Suprapubic skin (tissue), 4 donors: Measurements from ENCODE around the gene SLC4A1.

ENCODE experiments used
- EP300 ChIP-seq: sonication (generic); formaldehyde crosslinking; IDR thresholded peaks from one replicate; pipeline ENCODE4 v1.6.1; 2017; ENCODE audit warnings: antibody characterized with exemption
- POLR2A ChIP-seq, 2 donors: fragments of 450-650 bp; IDR thresholded peaks; one replicate each; pipeline ENCODE4 v1.6.1; 2017; ENCODE audit warnings: antibody characterized with exemption in 2 of 2, mild to moderate bottlenecking in 2 of 2, moderate library complexity in 2 of 2
- POLR2AphosphoS5 ChIP-seq, 3 donors: sonication (generic); formaldehyde crosslinking; IDR thresholded peaks; one replicate each; pipeline ENCODE4 v1.6.1; 2017; ENCODE audit warnings: antibody characterized with exemption in 3 of 3
- TF ChIP-seq, protein P1 (sequence below), 2 donors: fragments of 200-600 bp in 1 of 2; fragments of 450-650 bp in 1 of 2; sonication (generic) in 1 of 2; IDR thresholded peaks; one replicate each; pipeline ENCODE4 v1.5.1; 2016 to 2019; ENCODE audit warnings: antibody characterized with exemption in 2 of 2, mild to moderate bottlenecking in 1 of 2, moderate library complexity in 1 of 2

DNA sequence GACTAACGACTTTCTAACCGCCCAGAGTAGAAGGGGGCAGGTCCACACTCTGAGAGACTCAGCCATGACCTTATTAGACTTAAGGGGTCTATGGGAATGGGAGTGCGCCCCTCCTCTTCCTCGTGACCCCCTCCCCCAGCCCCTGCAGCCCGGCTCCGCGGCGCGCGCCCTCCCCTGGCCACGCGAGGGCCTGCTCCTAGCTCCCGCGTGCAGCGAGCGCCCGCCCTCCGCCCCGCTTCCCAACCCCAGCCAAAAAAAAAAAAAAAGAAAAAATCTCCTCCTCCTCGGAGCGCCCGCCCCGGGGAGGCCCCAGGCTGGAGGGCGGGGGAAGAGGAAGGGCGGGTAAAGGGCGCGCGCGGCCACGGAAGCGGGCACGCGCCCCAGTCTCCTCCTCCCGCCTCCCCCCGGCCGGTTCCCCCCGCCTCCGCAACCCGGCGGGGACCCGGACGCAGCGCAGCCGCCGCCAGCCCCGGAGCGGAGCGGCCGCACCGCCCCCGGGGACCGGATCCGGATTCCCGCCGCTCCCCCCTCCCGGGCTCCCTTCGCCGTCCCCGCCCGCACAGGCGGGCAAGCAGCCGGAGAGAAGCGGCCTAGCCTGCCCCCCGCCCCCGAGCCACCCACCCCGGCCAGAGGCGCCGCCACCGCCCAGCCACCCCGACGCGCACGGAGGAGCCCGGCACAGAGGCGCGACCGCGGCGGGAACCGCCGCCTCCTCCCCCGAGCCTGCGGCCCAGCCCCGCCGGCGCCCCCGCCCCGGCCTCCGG lies 49.4 kb downstream of the SLC4A1 start:
- TF ChIP-seq, protein P1, sequence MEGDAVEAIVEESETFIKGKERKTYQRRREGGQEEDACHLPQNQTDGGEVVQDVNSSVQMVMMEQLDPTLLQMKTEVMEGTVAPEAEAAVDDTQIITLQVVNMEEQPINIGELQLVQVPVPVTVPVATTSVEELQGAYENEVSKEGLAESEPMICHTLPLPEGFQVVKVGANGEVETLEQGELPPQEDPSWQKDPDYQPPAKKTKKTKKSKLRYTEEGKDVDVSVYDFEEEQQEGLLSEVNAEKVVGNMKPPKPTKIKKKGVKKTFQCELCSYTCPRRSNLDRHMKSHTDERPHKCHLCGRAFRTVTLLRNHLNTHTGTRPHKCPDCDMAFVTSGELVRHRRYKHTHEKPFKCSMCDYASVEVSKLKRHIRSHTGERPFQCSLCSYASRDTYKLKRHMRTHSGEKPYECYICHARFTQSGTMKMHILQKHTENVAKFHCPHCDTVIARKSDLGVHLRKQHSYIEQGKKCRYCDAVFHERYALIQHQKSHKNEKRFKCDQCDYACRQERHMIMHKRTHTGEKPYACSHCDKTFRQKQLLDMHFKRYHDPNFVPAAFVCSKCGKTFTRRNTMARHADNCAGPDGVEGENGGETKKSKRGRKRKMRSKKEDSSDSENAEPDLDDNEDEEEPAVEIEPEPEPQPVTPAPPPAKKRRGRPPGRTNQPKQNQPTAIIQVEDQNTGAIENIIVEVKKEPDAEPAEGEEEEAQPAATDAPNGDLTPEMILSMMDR (IDR thresholded peaks at IDR 0.05), result peak in 1 of 2 donors; percentile 80
- no peak for TF ChIP-seq POLR2A (IDR thresholded peaks at IDR 0.05)
- no peak for TF ChIP-seq POLR2AphosphoS5 (IDR thresholded peaks at IDR 0.05)
- TF ChIP-seq EP300, result no peak
